ENCODE results near the gene KLF13.
A peak's percentile ranks its signal among the peaks of the same experiment; 100 is the strongest.
"Not testable (repeated sequence)": the region's sequence is repeated elsewhere in the genome, so short reads cannot be mapped to it uniquely, and the experiment has no call there.

The KLF13 gene

GRCh38 chr15:31352911-31353811 is 26.5 kb downstream of the KLF13 start:
- peak overlapping the region; percentile 72 to 84 (median 79) for H3K9ac ChIP-seq
- H3K4me1 ChIP-seq: peaks cover 98 to 100% (median 100%) of the 10 kb centered on the region in 10 experiments
- H3K27ac ChIP-seq: peak overlapping the region; percentile 84 to 94 (median 89)
- H3K4me2 ChIP-seq: peak overlapping the region; percentile 87 to 99 (median 94)
- H3K27me3 ChIP-seq: no peaks in the 10 kb centered on the region
- H4K20me1 ChIP-seq: peaks cover 75 to 100% (median 100%) of the 10 kb centered on the region in 11 experiments
- H3K4me3 ChIP-seq: peak overlapping the region; percentile 28 to 60 (median 46)
- no peak for TF ChIP-seq Cebpa-rat (IDR thresholded peaks at IDR 0.05)
- peaks cover 16 to 41% (median 32%) of the 10 kb centered on the region in 11 experiments; a peak in 21 of 22 replicates for H3K36me3 ChIP-seq
- H3K9me3 ChIP-seq (replicated peaks in 1 of 11): no peaks in the 10 kb centered on the region

GRCh38 chr15:31353931-31354330 is 27.3 kb downstream of the KLF13 start:
- peaks cover 99 to 100% (median 100%) of the 10 kb centered on the region in 10 experiments for H3K4me1 ChIP-seq
- H3K4me2 ChIP-seq: peak overlapping the region; percentile 87 to 99 (median 94)
- peak overlapping the region; percentile 72 to 84 (median 79) for H3K9ac ChIP-seq

GRCh38 chr15:31356097-31356496 is 29.5 kb downstream of the KLF13 start:
- peaks cover 99 to 100% (median 100%) of the 10 kb centered on the region in 10 experiments for H3K4me1 ChIP-seq
- not testable (repeated sequence) for H3K27me3 ChIP-seq; H3K9me3 ChIP-seq (replicated peaks in 1 of 11)
- peak overlapping the region; percentile 0 to 75 (median 60); a peak in 15 of 22 replicates for H3K9ac ChIP-seq
- peak overlapping the region; percentile 87 to 99 (median 94) for H3K4me2 ChIP-seq
- H3K36me3 ChIP-seq: peaks cover 10 to 24% (median 21%) of the 10 kb centered on the region in 11 experiments; a peak in 20 of 22 replicates
- peak overlapping the region in 1 of 10 experiments; percentile 47; a peak in 2 of 20 replicates for H3K4me3 ChIP-seq
- H3K27ac ChIP-seq: peak overlapping the region in 10 of 11 experiments; percentile 8 to 94 (median 89); a peak in 18 of 22 replicates
- peaks cover 74 to 100% (median 100%) of the 10 kb centered on the region in 11 experiments for H4K20me1 ChIP-seq

More at GRCh38 chr15:31353931-31354330, 27.3 kb downstream of the KLF13 start:
- Histone ChIP-seq H3K4me3 (peak overlapping the region; percentile 21 to 60 (median 46); a peak in 18 of 20 replicates), H4K20me1 (peaks cover 75 to 100% (median 100%) of the 10 kb centered on the region in 11 experiments), H3K9me3 (replicated peaks in 1 of 11) (no peaks in the 10 kb centered on the region), H3K27me3 (no peaks in the 10 kb centered on the region), H3K27ac (peak overlapping the region; percentile 84 to 94 (median 89)), H3K36me3 (peaks cover 10 to 37% (median 25%) of the 10 kb centered on the region in 11 experiments; a peak in 21 of 22 replicates)
- TF ChIP-seq Cebpa-rat (IDR thresholded peaks at IDR 0.05): no peak

- H3K4me1 ChIP-seq: peaks cover 99 to 100% (median 100%) of the 10 kb centered on the region in 10 experiments
- H4K20me1 ChIP-seq: peaks cover 65 to 100% (median 99%) of the 10 kb centered on the region in 11 experiments
- no peaks in the 10 kb centered on the region for H3K9me3 ChIP-seq (replicated peaks in 1 of 11)
- no peaks in the 10 kb centered on the region for H3K27me3 ChIP-seq
- no peak for TF ChIP-seq Cebpa-rat (IDR thresholded peaks at IDR 0.05)
- H3K4me3 ChIP-seq: peak overlapping the region in 8 of 10 experiments; percentile 19 to 50 (median 27); a peak in 14 of 20 replicates
- H3K4me2 ChIP-seq: peak overlapping the region; percentile 87 to 99 (median 94)
- peaks cover 10 to 24% (median 21%) of the 10 kb centered on the region in 11 experiments; a peak in 20 of 22 replicates for H3K36me3 ChIP-seq
- peak overlapping the region; percentile 13 to 75 (median 61); a peak in 18 of 22 replicates for H3K9ac ChIP-seq
- peak overlapping the region in 10 of 11 experiments; percentile 19 to 94 (median 89); a peak in 19 of 22 replicates for H3K27ac ChIP-seq
These were observed 30.5 kb downstream of the KLF13 start for GRCh38 chr15:31357148-31357547.

GRCh38 chr15:31358163-31358562 is 31.5 kb downstream of the KLF13 start:
- H3K27me3 ChIP-seq: no peaks in the 10 kb centered on the region
- H3K9ac ChIP-seq: peak overlapping the region in 9 of 11 experiments; percentile 49 to 75 (median 64); a peak in 14 of 22 replicates
- H4K20me1 ChIP-seq: peaks cover 55 to 100% (median 99%) of the 10 kb centered on the region in 11 experiments
- peaks cover 10 to 24% (median 21%) of the 10 kb centered on the region in 11 experiments; a peak in 20 of 22 replicates for H3K36me3 ChIP-seq
- H3K4me3 ChIP-seq: peak overlapping the region in 4 of 10 experiments; percentile 26 to 49 (median 37); a peak in 8 of 20 replicates
- no peak for TF ChIP-seq Cebpa-rat (IDR thresholded peaks at IDR 0.05)
- H3K4me1 ChIP-seq: peaks cover 99 to 100% (median 100%) of the 10 kb centered on the region in 10 experiments
- H3K4me2 ChIP-seq: peak overlapping the region; percentile 87 to 99 (median 94)
- no peaks in the 10 kb centered on the region for H3K9me3 ChIP-seq (replicated peaks in 1 of 11)
- H3K27ac ChIP-seq: peak overlapping the region in 8 of 11 experiments; percentile 60 to 94 (median 90); a peak in 16 of 22 replicates

- TF ChIP-seq Cebpa-rat (IDR thresholded peaks at IDR 0.05): peak in 9 of 11 experiments; percentile 35 to 85 (median 58); a peak in 10 of 22 replicates
- peak overlapping the region; percentile 66 to 84 (median 77); a peak in 18 of 22 replicates for H3K9ac ChIP-seq
- H3K27me3 ChIP-seq: no peaks in the 10 kb centered on the region
- peak overlapping the region; percentile 87 to 99 (median 94) for H3K4me2 ChIP-seq
- peaks cover 46 to 100% (median 99%) of the 10 kb centered on the region in 11 experiments for H4K20me1 ChIP-seq
- peaks cover 100% of the 10 kb centered on the region in 10 experiments for H3K4me1 ChIP-seq
- no peaks in the 10 kb centered on the region for H3K9me3 ChIP-seq (replicated peaks in 1 of 11)
- peak overlapping the region in 7 of 10 experiments; percentile 3 to 58 (median 49); a peak in 5 of 20 replicates for H3K4me3 ChIP-seq
- peak overlapping the region in 9 of 11 experiments; percentile 80 to 94 (median 89); a peak in 17 of 22 replicates for H3K27ac ChIP-seq
- peaks cover 10 to 24% (median 21%) of the 10 kb centered on the region in 11 experiments; a peak in 20 of 22 replicates for H3K36me3 ChIP-seq
These were observed 32.5 kb downstream of the KLF13 start for GRCh38 chr15:31358957-31359701.

- H4K20me1 ChIP-seq: peaks cover 46 to 100% (median 99%) of the 10 kb centered on the region in 11 experiments
- peak overlapping the region; percentile 60 to 94 (median 87); a peak in 21 of 22 replicates for H3K27ac ChIP-seq
- H3K4me2 ChIP-seq: peak overlapping the region; percentile 87 to 99 (median 94)
These were observed 33.1 kb downstream of the KLF13 start for GRCh38 chr15:31359702-31360111.

More at GRCh38 chr15:31359702-31360111, 33.1 kb downstream of the KLF13 start:
- H3K4me3 ChIP-seq: peak overlapping the region in 8 of 10 experiments; percentile 32 to 58 (median 47); a peak in 12 of 20 replicates
- H3K27me3 ChIP-seq: no peaks in the 10 kb centered on the region
- H3K9ac ChIP-seq: peak overlapping the region; percentile 66 to 84 (median 77)
- no peaks in the 10 kb centered on the region for H3K9me3 ChIP-seq (replicated peaks in 1 of 11)
- TF ChIP-seq Cebpa-rat (IDR thresholded peaks at IDR 0.05): no peak
- H3K4me1 ChIP-seq: peaks cover 100% of the 10 kb centered on the region in 10 experiments
- peaks cover 8 to 20% (median 16%) of the 10 kb centered on the region in 11 experiments; a peak in 20 of 22 replicates for H3K36me3 ChIP-seq

All from BLaER1 treated with 17β-estradiol and CSF1 and Interleukin-3, amounts not matched to agents 10 nM and 100 nM (cell line).